EH (cell line): ENCODE measurements around the gene BMP8A.
"Not testable (repeated sequence)": the region's sequence is repeated elsewhere in the genome, so short reads cannot be mapped to it uniquely, and the experiment has no call there.

Source experiments
- DNase-seq: peaks from one replicate; pipeline ENCODE4 v3.0.0-alpha.2; 2015; ENCODE audit warnings: low read depth

The BMP8A gene

GRCh38 chr1:39507230-39507928 is 15.9 kb downstream of the BMP8A start:
- peak; percentile 32 for DNase-seq

GRCh38 chr1:39508266-39508665 is 16.8 kb downstream of the BMP8A start:
- no peak for DNase-seq

GRCh38 chr1:39508857-39509305 is 17.4 kb downstream of the BMP8A start:
- peak; percentile 31 for DNase-seq

- peak; percentile 49 for DNase-seq
Measured at GRCh38 chr1:39509360-39510009, 18.0 kb downstream of the BMP8A start.

- not testable (repeated sequence) for DNase-seq
Measured at GRCh38 chr1:39510570-39511186, 19.2 kb downstream of the BMP8A start.

- DNase-seq = not testable (repeated sequence)
Measured at GRCh38 chr1:39511477-39511876, 20.0 kb downstream of the BMP8A start.

GRCh38 chr1:39512234-39512847 is 20.9 kb downstream of the BMP8A start:
- not testable (repeated sequence) for DNase-seq

- DNase-seq = peak; percentile 23
Measured at GRCh38 chr1:39514710-39515124, 23.3 kb downstream of the BMP8A start.

GRCh38 chr1:39515131-39516086 is 24.0 kb downstream of the BMP8A start:
- peak; percentile 62 for DNase-seq

- peak; percentile 27 for DNase-seq
Measured at GRCh38 chr1:39516841-39517240, 25.4 kb downstream of the BMP8A start.

GRCh38 chr1:39517936-39518335 is 26.5 kb downstream of the BMP8A start:
- not testable (repeated sequence) for DNase-seq

- not testable (repeated sequence) for DNase-seq
Measured at GRCh38 chr1:39519376-39519775, 27.9 kb downstream of the BMP8A start.

GRCh38 chr1:39522221-39522620 is 30.8 kb downstream of the BMP8A start:
- DNase-seq = not testable (repeated sequence)

GRCh38 chr1:39522661-39523567 is 31.5 kb downstream of the BMP8A start:
- no peak for DNase-seq

GRCh38 chr1:39524171-39524570 is 32.7 kb downstream of the BMP8A start:
- DNase-seq = no peak

- no peak for DNase-seq
Measured at GRCh38 chr1:39524591-39525365, 33.3 kb downstream of the BMP8A start.

- DNase-seq = no peak
Measured at GRCh38 chr1:39525366-39526165, 34.1 kb downstream of the BMP8A start.

GRCh38 chr1:39526466-39527189 is 35.2 kb downstream of the BMP8A start:
- no peak for DNase-seq
